ENCODE measurements around the gene ERN2.

Gene ERN2

DNA sequence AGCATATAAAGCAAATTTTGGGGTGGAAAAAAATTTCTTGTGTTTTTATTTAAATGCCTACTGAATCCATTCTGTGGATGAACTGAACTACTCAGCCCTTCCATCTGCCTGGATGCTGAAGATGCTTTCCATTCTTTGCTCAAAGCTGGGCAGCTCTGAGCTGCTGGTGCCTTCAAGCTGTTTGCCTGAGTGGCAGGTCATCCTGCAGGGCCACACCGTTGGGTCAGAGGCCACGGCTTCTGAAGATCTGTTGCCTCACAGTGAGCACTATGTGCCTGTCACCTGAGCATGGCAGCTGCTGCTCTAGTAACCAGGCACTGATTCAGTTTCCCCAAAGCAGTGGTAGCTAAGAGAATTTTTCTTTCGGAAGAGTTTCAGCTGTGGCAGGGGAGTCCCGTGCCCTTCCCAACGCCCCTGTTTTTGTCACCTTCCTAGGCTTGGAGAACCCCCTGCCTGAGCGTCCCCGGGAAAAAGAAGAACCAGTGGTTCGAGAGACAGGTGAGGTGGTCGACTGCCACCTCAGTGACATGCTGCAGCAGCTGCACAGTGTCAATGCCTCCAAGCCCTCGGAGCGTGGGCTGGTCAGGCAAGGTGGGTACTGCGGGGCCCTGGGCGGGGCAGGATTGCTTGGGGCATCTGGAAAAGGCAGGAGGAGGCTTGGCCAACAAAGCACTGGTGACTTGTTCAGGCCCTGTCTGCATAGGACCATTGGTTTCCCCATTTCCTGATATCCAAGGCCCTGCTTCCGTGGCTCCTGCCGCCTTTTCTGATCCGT lies 25.8 kb downstream of the ERN2 start:
- no peak for DNase-seq (ENCODE audit: low read depth)

DNA sequence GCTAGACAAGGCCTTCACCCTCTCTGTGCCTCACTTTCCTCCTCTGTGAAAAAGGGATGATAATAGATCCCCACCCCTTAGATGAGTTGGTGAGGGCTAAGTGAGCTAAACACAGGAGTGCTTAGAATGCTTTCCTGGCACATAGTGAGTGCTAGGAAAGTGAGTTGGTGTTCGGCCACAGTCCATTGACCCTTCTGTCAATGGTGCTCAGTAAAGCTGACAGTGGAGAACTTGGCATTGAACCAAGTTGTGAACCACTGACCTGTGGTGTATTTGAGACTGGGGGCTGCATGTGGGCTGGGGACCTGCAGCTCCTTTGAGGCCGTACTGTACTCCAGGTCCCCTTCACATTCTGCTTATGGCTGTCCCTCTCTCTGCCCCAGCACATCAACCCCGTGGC lies 29.5 kb downstream of the ERN2 start:
- DNase-seq (ENCODE audit: low read depth) = no peak

DNA sequence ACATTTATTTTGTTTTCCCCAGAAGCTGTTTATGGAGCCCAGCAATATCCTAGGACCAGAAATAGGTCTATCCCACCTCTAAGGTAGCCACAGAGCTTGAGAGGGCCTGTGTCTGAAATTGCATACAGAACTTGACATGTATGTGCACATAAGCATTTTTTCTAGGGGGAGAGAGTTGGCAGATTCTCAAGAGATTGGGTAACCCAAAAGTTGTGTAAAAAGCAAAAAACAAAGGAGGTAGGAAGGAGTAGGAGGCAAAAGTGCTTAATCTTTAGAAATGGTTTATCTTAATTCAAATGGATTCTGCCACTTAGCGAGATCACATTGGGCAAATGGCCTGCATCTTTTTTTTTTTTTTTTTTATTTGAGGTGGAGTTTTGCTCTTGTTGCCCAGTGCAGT lies 30.8 kb downstream of the ERN2 start:
- DNase-seq (ENCODE audit: low read depth) = no peak

DNA sequence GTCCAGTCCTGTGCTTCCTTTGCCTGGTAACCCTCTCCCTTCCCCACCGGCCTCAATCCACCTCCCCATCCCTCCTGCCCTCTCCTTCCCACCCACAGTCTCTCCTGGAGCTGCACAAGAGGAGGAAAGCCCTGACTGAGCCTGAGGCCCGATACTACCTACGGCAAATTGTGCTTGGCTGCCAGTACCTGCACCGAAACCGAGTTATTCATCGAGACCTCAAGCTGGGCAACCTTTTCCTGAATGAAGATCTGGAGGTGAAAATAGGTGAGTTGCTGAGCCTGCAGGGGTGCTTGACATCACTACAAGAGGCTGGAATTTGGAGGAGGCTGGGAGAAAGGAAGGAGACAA lies 33.1 kb downstream of the ERN2 start:
- no peak for DNase-seq (ENCODE audit: low read depth)

DNA sequence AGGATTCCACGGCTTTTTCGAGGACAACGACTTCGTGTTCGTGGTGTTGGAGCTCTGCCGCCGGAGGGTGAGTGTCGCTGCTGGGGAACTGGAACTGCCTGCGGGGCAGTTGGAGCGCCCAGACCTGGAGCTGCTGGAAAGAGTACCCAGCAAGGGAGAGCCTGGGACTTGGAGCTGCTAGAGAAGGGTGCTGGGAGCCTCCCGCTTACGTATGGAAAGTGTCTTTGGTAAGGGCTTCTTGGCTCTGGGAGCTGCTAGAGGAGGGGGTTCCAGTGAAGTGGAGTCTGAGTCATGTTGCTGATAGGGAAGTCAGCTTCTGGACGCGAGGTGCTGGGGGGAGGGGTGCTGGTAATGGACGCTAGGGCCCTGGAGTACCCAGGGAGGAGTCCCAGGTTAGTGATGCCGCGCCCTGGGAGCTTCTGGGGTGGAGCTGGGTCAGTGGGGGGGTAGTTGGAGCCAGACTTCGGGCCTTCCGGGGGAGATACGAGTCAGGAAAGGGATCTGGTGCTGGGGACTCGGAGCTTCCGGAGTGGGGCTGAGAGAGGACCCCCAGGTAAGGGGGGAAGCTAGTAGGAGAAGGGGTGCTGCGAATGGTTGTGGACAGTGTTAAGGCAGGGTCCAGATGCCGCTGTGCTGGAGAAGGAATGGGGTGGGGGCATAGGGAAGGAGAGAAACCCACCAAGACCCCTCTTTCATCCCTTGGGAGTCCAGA lies 33.6 kb downstream of the ERN2 start:
- peak; percentile 30 for DNase-seq (ENCODE audit: low read depth)

DNA sequence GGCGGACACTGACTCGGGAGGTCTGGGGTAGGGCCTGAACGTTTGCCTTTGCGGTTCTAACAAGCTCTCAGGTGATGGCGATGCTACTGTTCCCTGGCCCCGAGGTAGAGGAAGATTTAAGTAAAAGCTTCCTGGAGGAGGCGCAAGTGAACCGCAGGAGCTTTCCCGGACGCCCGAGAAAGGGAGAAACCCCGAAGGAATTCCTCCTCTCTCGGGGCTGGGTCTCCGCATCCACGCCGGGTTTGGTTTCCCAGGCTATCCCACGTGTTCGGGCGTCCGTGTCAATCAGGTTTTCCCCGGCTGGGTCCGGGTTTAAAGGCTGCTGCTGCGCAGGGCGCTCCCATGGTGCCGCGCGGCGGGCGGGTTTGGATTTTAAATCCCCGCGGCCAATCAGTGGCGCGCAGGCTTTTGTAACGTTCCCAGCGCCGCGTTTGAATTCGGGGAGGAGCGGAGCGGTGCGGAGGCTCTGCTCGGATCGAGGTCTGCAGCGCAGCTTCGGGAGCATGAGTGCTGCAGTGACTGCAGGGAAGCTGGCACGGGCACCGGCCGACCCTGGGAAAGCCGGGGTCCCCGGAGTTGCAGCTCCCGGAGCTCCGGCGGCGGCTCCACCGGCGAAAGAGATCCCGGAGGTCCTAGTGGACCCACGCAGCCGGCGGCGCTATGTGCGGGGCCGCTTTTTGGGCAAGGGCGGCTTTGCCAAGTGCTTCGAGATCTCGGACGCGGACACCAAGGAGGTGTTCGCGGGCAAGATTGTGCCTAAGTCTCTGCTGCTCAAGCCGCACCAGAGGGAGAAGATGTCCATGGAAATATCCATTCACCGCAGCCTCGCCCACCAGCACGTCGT lies 34.4 kb downstream of the ERN2 start, which contains the start of gene PLK1:
PLK1 (plus strand) TSS at position 460 of the 844 bp plus-strand sequence; CDS start at position 504, 44 bp downstream.
- DNase-seq (ENCODE audit: low read depth) = peak; percentile 82

DNA sequence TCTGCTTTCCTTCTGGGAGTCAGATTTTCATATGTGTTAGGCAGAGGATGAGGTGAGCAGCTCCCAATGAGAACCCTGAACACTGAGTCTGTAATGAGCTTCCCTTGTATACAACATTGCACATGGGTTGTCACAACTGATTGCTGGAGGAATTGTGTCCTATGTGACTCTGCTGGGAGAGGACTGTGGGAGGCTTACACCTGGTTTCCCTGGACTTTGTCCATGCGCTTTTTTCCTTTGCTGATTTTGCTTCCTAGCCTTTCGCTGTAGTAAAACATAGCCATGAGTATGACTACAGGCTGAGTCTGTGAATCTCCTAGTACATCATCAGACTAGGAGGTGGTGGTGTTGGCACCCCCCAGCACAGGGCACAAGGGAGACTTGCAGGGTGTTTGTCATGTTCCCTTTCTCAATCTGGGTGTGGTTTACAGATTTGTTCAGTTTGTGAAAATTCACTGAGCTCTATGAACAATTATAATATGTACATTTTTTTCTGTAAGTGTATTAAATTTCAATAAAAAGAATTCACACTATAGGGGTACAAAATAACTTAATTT lies 36.0 kb downstream of the ERN2 start:
- DNase-seq (ENCODE audit: low read depth) = no peak

DNA sequence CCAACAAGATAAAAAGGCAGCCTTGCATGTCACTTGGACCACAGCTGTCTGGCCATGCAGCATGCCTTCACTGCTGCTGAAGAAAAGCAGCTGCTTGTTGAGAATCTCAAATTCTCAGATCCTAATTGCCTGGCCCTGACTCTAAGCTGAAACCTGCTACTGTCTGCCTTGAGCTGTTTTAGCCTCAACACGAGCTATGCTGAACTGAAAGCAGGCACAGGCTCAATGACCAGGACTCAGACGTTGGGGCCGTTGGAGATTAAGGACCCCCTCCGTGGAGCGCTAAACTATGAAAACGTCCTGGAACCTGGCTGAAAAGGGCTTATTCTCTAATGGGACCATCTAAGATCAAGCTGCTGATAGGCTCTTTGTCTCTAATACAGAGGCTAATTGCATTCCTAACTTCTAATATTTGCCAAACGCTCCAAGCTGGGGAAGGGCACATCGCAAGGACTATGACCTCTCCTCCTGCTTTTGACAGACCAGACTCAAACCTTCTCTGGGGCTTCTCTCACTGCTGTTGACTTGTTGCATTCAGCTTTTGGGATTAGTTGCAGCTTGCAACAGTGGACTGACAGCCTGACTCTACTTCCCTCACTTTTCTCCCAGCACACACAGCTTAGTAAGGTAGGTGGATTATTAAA lies 38.9 kb downstream of the ERN2 start:
- no peak for DNase-seq (ENCODE audit: low read depth)

DNA sequence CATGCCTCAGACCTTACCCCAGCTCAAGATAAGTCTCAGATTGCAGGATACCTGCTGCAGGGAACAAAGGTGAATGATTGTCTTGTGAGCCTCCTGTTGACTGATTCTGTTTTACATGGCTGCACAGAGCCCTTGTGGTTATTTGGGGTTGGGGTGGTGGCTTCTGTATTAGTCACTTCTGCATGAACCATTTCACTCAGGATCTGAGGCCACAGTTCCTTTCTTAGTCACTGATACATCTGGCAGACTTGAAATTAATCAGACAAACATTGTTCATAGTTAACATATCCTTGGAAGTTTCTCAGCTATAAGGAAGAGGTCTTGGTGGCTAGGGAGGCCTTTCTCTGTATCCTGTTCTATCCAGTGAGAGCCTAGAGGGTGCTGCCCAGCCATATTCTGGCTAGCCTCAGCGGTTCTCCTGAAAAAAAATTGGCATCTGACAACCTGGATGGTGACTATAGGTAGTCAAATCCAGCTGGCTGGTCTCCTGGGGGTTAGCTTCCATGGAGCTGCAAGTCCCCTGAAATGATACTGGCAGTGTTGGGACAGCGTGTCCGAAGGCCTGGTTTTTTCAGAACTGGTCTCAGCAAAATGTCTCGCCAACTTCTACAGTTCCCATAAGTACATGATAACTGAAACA lies 42.8 kb downstream of the ERN2 start:
- peak; percentile 42 for DNase-seq (ENCODE audit: low read depth)

DNA sequence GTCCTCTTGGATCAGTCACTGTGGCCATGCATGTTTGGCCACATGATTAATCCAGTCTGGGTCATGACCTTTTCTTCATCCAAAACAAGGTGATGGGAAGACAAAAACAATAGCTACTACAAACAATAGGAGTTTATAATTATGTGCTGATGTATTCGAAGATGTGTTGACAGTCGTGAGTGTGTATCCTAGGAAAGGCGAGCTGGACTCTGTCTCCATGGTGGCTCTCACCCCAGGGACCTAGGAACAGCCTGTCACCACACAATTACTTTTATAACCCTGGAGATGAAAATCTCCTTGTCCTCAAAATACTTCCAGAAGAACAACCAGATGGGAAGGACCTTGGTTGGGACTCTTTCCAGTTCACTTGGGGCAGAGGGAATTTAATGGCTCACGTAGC lies 44.1 kb downstream of the ERN2 start:
- no peak for DNase-seq (ENCODE audit: low read depth)

DNA sequence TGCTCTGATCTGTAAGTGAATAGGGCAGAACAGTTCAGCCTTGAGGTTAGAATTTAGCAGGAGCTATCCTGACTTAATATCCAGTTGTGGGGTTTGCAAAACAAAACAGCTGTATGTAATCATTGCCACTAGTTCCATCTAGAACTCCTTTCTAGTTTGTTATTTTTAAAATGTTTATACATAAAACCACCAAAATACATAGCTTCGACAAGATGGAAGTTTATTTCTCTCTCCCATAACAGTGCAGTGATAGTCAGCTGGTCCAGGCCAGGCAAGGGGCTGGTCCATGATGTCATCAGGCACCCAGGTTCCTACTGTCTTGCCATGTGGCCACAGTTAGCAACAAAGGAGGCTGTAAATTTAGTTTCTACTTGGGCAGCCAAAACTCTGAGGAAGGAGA lies 44.8 kb downstream of the ERN2 start:
- no peak for DNase-seq (ENCODE audit: low read depth)

DNA sequence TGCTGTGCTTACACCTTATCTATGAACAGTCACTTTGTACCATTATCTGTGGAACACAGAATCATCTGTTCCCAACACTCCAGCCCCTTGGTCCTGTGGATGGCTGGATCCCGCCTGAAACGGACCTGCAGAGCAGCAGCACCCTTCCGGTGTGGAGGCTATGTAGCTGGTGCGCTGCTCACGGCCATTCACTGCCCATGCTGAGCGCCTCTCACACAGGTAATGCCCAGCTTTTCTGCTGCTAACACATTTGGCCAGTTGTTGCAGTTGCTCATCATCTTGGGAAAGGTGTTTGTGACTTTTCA lies 45.7 kb downstream of the ERN2 start:
- no peak for DNase-seq (ENCODE audit: low read depth)

DNA sequence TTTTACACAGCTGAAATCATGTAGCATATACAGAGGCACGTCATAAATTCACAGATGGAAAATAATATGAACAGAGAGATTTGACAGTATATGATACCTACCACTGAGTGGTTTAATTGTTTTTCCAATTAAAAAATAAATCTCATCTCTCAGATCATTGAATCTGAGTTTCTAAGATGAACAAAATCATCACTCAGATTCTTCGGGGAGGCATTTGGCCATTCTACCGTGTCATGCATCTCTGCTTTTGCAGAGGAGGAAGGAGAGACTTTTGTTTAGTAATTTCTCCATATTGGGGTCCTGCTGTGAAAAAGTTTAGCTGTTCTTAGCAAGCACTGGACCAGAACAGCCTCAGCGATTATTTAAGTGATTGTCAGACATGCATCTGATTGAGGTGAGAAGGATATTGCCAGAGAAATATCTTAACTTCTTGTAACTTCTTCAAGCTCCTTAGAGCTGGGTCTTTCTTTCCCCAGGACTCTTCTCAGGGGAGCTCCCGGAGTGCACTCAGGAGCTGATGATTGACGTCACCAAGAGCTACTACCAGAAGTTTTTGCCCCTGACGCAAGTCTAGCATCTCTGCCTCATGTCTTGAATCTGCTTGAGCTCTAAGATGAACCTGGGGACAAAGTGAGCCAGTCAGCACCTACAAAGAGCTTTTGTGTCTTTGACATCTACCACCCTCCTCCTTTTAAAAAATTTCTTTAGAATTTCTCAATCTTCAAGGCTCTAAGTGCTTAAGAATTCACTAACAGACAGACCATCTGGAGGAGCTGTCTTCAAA lies 46.3 kb downstream of the ERN2 start:
- DNase-seq (ENCODE audit: low read depth) = no peak

DNA sequence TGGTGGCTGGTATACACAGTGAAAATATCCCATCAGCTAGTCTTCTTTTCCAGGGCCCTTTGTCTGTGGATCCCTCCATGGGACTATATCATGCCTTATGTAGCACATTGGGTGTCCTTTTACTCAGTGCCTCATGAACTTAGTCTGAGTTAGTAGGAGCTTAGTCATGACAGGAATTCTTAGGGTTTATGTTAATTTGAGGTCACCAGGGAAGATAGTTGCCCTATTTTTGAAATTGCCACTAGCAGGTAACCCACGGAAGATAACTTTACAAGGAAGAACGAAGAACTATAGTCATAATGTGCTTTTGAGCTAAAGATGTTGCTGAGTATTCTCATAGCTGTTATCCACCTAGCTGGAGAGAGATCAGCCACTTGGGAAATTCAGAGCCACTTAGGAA lies 49.1 kb downstream of the ERN2 start:
- DNase-seq (ENCODE audit: low read depth) = no peak

DNA sequence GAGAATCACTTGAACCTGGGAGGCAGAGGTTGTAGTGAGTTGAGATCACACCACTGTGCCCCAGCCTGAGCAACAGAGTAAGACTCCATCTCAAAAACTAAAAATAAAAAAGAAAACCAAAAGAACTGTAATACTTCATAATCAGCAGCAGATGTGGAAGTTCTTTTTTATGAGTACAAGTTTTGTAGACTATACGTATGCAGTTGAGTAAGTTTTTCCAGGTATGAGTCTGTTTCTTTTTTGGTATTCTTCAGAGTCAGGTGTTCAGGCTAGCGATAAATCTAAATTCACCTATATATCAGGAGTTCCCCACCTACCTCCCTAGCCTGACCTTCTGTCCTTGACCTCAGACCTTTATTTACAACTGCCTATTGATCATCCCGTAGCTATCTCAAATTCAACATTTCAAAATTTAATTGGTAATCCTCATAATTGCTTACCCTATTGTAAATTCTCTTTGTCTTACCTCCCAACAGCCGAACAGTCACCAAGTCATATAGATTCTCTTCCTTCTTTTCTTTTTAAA lies 61.0 kb downstream of the ERN2 start:
- DNase-seq (ENCODE audit: low read depth) = no peak

DNA sequence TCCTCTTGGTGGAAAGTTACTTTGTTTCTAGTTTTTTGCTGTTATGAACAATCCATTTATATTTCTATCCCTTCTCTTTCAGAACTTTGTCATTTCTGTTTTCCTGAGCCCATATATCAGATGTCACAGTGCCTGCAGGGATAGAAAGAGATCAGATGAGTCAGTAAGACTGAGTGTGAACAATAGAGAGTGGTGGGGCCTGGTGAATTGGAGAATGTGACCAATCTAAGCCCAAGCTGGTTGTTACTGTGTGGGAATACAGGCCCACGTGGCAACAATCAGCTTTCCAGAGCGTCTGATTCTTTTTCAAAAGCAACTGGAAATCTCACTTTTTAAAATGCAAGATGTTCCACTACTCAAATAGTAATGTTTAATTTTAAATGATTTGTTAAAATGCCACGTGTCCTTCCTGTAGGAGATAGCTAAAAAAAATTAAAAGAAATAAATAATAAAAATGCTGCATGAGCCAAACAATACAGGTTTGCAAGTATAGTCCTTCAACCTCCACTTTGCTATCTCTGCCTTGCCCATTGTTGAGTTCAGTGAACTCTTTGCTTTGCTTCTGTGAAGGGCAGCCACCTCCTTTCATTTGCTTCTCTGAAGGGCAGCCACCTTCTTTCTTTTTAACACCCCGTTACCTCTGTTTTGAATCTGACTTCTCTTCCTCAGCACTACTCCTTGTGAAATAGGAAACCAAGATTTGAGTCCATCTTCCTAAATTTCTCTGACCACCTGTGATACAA lies 62.2 kb downstream of the ERN2 start:
- DNase-seq (ENCODE audit: low read depth) = no peak

DNA sequence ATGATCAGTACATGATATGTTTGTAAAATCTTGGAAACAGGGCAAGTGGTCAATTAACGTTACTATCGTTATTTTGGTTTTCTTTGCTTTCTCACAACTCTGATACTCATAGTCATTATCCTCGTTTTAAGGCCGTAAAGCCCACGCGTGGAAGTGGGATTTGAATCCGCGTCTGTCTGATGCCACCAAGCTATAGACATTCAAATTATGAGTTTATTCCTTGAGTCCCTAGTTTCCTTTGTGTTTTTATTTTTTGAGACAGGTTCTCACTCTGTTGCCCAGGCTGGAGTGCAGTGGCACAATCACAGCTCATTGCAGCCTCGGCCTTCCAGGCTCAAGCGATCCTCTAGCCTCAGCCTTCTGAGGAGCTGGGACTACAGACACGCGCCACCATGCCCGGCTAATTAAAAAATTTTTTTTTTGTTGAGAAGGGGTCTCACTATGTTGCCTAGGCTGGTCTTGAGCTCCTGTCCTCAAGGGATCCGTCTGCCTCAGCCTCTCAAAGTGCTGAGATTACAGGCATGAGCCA lies 70.7 kb downstream of the ERN2 start:
- DNase-seq (ENCODE audit: low read depth) = no peak

DNA sequence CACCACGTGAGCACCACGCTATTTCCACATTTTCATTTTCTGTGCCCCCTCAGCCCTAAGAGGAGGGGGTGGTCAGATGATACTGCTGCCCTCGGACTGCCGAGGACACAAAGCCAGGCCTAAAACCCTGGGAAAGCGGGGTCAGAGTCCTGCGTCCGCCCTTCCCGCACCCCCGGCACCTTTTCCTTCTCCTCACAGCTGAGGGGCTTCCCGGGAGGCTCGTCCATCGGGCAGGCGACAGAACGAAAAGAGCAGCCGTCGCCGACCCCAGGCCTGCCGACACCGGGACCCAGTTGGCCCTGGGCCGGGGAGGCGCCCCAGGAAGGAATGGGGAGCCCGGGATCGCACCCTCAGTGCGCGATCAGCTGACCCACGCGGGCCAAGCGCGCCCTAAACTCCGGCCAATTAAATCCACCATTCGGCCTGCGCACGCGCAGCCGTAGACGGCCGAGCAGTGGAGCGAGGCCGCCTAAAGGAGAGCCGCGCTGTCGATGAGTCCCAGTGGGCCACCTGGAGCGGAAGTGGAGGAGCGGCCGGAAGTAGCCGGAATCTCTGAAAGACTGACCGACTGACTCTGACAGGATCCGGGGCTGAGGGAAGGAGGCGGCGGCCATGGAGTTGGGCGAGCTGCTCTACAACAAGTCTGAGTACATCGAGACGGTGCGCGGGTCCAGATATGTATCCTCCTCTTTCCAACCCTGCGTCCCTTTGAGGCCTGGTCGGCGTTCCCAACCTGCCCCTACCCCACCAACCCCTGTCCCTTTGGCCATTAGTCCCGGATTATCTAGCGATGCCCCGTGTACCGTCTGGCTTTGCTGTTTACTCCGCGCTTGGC lies 71.9 kb downstream of the ERN2 start, which contains the start of the genes DCTN5 and PALB2:
DCTN5 (plus strand) TSS at position 536 of the 835 bp plus-strand sequence; CDS start at position 613, 77 bp downstream.
PALB2 (minus strand) TSS at position 380 of the 835 bp plus-strand sequence; CDS start at position 227, 153 bp downstream.
- peak; percentile 88 for DNase-seq (ENCODE audit: low read depth)

DNA sequence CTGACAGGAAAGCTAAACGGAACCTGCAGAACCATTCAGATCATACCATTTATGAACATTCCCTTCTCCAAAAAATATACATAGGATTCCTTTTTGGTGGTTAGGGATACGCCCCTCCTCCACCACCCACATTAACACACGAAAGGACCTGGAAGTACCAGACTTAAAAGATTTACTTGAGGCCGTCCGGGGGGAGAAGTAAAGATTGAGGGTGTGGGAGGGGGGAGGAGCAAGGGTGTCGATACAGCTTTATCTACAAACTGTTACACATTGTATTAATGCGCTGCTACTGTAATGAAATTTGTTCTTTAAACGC lies 72.4 kb downstream of the ERN2 start:
- DNase-seq (ENCODE audit: low read depth) = no peak

Measured in activated T-cell treated with anti-CD3 and anti-CD28 coated beads for 48 hours (primary cell).